GM12891 (cell line): ENCODE results near the gene DNMT3B.
A peak's percentile ranks its signal among the peaks of the same experiment; 100 is the strongest.
"Not testable (repeated sequence)": the region's sequence is repeated elsewhere in the genome, so short reads cannot be mapped to it uniquely, and the experiment has no call there.

Experiments
- DNase-seq: peaks from one replicate; pipeline ENCODE4 v3.0.0; 2011; ENCODE audit warnings: low spot score; ENCODE audit not compliant: insufficient read length
- FAIRE-seq: peaks from 2 replicates; lab custom pipeline; 2011; peaks lifted over from hg19 to GRCh38; lab: Jason Lieb, UNC
- PAX5 ChIP-seq: IDR thresholded peaks from 2 replicates; pipeline ENCODE4 v1.6.1; 2011; ENCODE audit warnings: low read length, moderate library complexity, mild to moderate bottlenecking; ENCODE audit not compliant: insufficient read depth, severe bottlenecking
- POLR2A ChIP-seq: IDR thresholded peaks from 2 replicates; pipeline ENCODE4 v1.6.1; 2011; ENCODE audit warnings: low read depth, low read length, control low read depth
- POLR2AphosphoS5 ChIP-seq: IDR thresholded peaks from 2 replicates; pipeline ENCODE4 v1.6.1; 2011; ENCODE audit warnings: low read depth, low read length, control low read depth
- POU2F2 ChIP-seq: IDR thresholded peaks from 2 replicates; pipeline ENCODE4 v1.6.1; 2011; ENCODE audit warnings: low read depth, mild to moderate bottlenecking, control low read depth, low read length, moderate library complexity
- SPI1 ChIP-seq: IDR thresholded peaks from 2 replicates; pipeline ENCODE4 v1.6.1; 2011; ENCODE audit warnings: low read depth, low read length, control low read depth
- TAF1 ChIP-seq: IDR thresholded peaks from 2 replicates; pipeline ENCODE4 v1.6.1; 2011; ENCODE audit warnings: low read depth, low read length, control low read depth

DNMT3B gene

GRCh38 chr20:32762754-32763201, 593 bp downstream of the DNMT3B start:
- no peak for FAIRE-seq
- no peak for TF ChIP-seq POLR2A
- TF ChIP-seq TAF1 = no peak
- no peak for TF ChIP-seq POU2F2
- no peak for TF ChIP-seq PAX5
- TF ChIP-seq POLR2AphosphoS5 = no peak
- no peak for TF ChIP-seq SPI1
- DNase-seq = peak; percentile 48

GRCh38 chr20:32763202-32764004, 1.2 kb downstream of the DNMT3B start:
- FAIRE-seq (no peak), DNase-seq (peak; percentile 48)
- TF ChIP-seq POLR2A = no peak
- TF ChIP-seq PAX5 = no peak
- TF ChIP-seq SPI1 = no peak
- no peak for TF ChIP-seq TAF1
- TF ChIP-seq POLR2AphosphoS5 = no peak
- TF ChIP-seq POU2F2 = no peak

GRCh38 chr20:32764005-32764960, 2.1 kb downstream of the DNMT3B start:
- FAIRE-seq (no peak), DNase-seq (no peak)
- no peak for TF ChIP-seq PAX5
- TF ChIP-seq POLR2AphosphoS5 = no peak
- no peak for TF ChIP-seq POLR2A
- TF ChIP-seq SPI1 = no peak
- no peak for TF ChIP-seq POU2F2
- no peak for TF ChIP-seq TAF1

GRCh38 chr20:32765230-32765875, 3.2 kb downstream of the DNMT3B start:
- DNase-seq, FAIRE-seq: not testable (repeated sequence)

GRCh38 chr20:32767418-32768198, 5.4 kb downstream of the DNMT3B start:
- DNase-seq = no peak
- no peak for TF ChIP-seq TAF1
- FAIRE-seq = no peak

GRCh38 chr20:32772046-32772445, 9.9 kb downstream of the DNMT3B start:
- TF ChIP-seq SPI1 (no peak), PAX5 (no peak), POLR2A (no peak), POU2F2 (no peak), POLR2AphosphoS5 (no peak), TAF1 (no peak)
- DNase-seq (no peak), FAIRE-seq (no peak)

GRCh38 chr20:32773223-32773622, 11.0 kb downstream of the DNMT3B start:
- TF ChIP-seq TAF1 = no peak
- TF ChIP-seq PAX5 = no peak
- no peak for TF ChIP-seq POLR2A
- TF ChIP-seq POU2F2 = no peak
- TF ChIP-seq POLR2AphosphoS5 = no peak
- TF ChIP-seq SPI1 = no peak
- FAIRE-seq (no peak), DNase-seq (no peak)

GRCh38 chr20:32773855-32774254, 11.7 kb downstream of the DNMT3B start:
- no peak for DNase-seq
- TF ChIP-seq POU2F2 (no peak), SPI1 (no peak), POLR2A (no peak), TAF1 (no peak), PAX5 (no peak), POLR2AphosphoS5 (no peak)
- FAIRE-seq = no peak

GRCh38 chr20:32775336-32775991, 13.3 kb downstream of the DNMT3B start:
- TF ChIP-seq POLR2AphosphoS5 (no peak), POLR2A (no peak)
- DNase-seq (no peak), FAIRE-seq (no peak)
